Myocyte (in vitro differentiated cells): ENCODE results near the gene DUSP6. TPM values are rescaled to one million over a fixed set of nuclear protein-coding genes. Genes with fewer than 3 reads are reported as not detected.

ENCODE experiments used
- DNase-seq: peaks from one replicate; pipeline ENCODE4 v3.0.0-alpha.2; 2012; ENCODE audit warnings: low read depth
- total RNA-seq: library from RNA; depleted of rRNA; stranded (reverse); fragments of >200 nt; gene quantifications from 2 replicates; pipeline ENCODE4 v1.2.3, GENCODE V29; 2014

The DUSP6 gene
- total RNA-seq, 1 donor from 2014 or later: 19.9 TPM

- peak; percentile 55 for DNase-seq
These were observed 21.7 kb upstream of the DUSP6 start for GRCh38 chr12:89373763-89374572.

- no peak for DNase-seq
These were observed 20.5 kb upstream of the DUSP6 start for GRCh38 chr12:89372584-89373370.

- peak; percentile 73 for DNase-seq
These were observed 18.5 kb upstream of the DUSP6 start for GRCh38 chr12:89370850-89371249.

- DNase-seq: no peak
These were observed 18.1 kb upstream of the DUSP6 start for GRCh38 chr12:89370421-89370831.

GRCh38 chr12:89369166-89369565, 16.9 kb upstream of the DUSP6 start:
- no peak for DNase-seq

DNA sequence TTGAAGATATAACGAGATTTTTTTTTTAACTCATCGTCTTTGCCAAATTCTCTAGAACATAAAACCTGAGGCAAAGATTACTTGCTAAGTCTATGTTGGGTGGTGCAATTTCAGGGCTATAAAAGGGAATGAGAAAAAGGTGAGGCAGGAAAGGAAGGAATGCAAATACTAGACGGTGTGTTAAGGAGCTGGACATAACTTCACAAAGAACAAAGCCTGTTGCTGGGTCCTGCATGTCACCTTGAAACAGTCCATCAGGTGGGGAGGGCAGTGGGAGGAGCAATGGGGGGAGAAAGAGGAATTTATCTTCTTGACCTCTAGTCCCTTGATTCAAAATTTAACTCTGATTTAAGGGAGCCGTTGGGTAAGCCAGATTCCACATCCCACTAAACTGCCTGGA, 16.1 kb upstream of the DUSP6 start:
- no peak for DNase-seq

GRCh38 chr12:89366676-89367364, 14.5 kb upstream of the DUSP6 start:
- DNase-seq: no peak

DNA sequence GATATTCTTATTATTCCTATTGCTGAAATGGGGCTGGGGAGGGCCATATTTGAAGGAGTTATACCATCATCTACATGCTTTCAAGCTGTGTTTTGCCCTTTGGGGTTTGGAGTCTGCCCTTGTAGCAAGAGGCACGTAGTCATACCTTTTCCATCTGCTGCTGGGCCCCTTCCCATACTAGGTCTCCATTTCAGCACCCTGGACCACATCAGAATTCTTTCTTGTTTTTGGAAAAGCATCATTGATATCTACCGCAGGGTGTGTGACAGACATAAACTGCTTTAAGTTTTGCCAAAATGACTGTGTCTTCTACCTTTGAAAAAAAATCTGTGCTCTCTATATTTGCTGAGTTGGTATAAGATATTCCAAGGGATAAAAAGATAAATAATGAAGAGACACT, 12.3 kb upstream of the DUSP6 start:
- DNase-seq: no peak

GRCh38 chr12:89364058-89364457, 11.8 kb upstream of the DUSP6 start:
- DNase-seq: peak; percentile 46

DNA sequence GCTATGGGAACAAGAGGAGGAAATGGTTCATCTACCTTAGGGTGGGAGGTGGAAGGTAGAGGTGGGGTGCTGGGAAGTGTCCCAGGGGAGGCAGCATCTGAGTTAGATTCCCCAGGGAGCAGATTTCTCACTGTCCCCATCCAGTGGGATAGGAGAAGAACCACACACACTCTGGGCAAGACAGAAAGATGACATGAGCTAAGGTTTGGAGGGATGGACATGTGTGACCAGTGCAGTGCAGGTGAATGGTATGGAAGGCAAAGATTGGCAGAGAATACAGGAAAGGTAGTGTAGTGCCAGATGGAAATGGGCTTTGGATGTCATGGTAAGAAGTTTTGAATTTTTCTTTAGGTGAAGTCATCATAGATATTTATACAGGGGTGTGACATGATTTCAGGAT, 11.3 kb upstream of the DUSP6 start:
- DNase-seq: no peak

GRCh38 chr12:89363084-89363483, 10.8 kb upstream of the DUSP6 start:
- DNase-seq: no peak

- DNase-seq: no peak
These were observed 7.3 kb upstream of the DUSP6 start for GRCh38 chr12:89359615-89360014.

- no peak for DNase-seq
These were observed 6.5 kb upstream of the DUSP6 start for GRCh38 chr12:89358805-89359204.

- no peak for DNase-seq
These were observed 5.0 kb upstream of the DUSP6 start for GRCh38 chr12:89357297-89357730.

DNA sequence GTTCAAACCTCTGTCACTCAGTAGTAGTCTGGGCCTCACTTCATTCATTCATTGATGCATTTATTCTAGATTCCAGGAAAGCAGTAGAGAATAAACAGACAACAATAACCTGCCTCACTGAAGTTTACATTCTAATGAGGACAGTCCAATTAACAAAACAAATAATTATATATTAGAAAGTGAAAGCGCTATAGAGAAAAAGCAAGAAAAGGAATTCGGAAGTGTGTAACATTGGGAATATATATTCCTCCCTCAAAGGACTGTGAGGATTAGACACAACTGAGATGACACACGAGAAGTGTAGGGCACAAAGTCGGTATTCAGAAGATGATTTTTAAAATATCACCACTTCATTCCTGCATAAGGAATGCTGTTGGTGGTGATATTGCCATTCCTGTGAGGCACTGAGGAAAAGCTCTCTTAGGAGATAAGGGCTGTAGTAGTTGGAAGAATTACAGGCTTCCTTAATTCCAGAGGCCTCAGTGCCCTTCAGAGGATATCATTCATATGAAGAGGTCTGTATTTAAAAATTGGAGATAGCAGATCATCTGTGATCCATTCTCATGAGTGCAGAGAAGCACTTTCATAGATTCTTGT, 3.9 kb upstream of the DUSP6 start:
- no peak for DNase-seq

- DNase-seq: no peak
These were observed 3.2 kb upstream of the DUSP6 start for GRCh38 chr12:89355243-89356068.

- DNase-seq: no peak
These were observed 2.3 kb upstream of the DUSP6 start for GRCh38 chr12:89354612-89355067.

DNA sequence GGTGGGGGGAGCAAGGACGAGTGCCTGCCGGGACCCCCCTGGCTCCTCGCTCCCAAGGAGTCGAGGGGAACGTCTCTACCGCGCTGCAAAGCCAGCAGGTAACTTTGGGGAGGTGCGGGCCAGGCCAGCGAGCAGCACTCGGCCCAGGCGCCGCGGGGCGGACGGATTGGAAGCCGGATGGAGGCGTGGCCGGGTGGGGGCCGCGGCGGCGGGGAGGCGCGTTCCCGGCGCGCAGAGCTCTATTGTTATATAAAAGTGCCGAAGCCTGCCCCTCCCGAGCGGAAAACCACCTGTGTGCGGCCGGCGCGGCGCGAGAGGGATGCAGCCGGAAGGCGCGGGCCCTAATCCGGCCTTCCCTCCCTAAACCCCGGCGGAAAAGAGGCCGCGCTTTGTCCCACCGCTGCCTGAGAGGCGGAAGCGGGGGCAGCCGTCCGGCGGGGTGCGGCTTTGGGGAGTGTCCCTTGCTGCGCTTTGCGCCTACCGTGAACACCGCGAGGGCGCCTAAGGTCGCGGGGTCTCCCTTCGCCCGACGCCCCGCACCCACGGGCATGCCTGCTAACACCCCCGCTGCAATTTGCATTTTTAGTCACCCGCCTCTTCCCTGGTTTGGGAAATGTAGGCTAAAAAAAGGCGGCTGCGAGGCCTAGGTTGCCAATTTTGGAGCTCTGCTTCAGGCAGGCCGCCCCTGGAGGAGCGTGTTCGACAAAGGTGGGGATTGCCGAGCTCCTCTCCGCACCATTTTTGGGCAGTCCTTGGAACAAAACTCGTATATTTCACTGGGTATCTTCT, 1.7 kb upstream of the DUSP6 start:
- peak; percentile 82 for DNase-seq

GRCh38 chr12:89353188-89353822, 1.0 kb upstream of the DUSP6 start:
- peak; percentile 86 for DNase-seq

- no peak for DNase-seq
These were observed 134 bp downstream of the DUSP6 start for GRCh38 chr12:89352242-89352491.
